Measurements from ENCODE around the gene BLZF1.
"Not testable (repeated sequence)": the region's sequence is repeated elsewhere in the genome, so short reads cannot be mapped to it uniquely, and the experiment has no call there.

Gene BLZF1

DNA sequence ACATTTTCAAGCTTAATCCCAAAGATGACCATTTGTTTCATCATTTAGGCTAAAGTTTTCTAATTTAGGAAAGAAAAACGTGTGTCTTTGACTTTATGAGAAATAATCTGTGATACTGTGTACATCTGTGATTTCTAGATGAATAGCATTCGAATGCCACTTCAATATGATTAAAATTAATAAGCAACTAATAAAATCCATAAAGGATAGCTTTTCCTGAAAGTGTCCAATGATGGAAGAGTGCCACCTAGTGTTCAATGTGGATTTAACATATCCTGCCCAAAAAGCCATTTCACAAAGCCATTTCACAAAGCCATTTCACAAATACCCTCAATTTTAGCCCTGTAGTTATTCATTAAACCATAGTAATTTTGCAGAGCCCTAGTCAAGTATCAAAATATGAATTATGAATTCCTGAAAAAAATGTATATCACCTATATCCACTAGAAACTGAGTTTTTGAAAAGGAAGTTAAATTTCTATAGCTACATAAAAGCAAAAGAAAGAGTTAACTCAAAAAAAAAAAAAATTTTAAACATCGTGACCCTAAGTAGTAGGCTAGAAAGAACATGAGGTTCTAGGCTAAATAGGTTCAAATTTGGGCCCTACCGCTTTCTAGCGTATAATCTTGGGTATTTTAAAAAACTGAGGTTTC is 19.5 kb upstream of the BLZF1 start:
- DNase-seq, result peak; percentile 14

DNA sequence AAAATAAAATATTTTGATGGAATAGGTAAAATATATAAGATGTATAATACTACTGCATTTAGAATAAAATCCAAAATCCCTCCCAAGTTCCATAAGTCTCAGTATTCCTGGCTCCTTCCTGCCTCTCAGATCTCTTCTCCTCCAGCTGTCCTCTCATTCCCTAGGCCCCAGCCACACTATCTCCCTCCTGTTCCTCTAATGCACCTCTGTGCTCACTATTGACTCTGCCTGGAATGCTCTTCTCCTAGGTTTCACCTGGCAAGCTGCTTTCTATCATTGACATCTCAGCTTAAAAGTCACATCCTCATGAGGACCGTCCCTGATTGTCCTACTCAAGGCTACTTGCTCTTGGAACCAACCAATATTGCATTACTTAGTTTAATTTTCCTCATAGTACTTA is 7.6 kb upstream of the BLZF1 start:
- DNase-seq, result no peak

DNA sequence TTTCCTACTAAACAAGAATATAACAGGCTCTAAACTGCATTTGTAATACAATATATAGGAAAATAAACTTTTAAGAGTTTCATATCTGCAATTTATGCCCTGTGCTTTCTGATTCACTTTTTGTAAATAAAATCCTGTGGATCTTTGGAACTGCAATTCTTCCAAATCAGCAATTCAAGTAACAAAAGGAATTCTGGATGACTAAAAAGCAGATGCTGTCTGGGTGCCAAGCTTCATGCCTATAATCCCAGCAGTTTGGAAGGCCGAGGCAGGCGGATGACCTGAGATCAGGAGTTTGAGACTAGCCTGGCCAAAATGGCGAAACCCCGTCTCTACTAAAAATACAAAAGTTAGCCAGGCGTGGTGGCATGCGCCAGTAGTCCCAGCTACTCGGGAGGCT is 6.7 kb upstream of the BLZF1 start:
- DNase-seq, result no peak

DNA sequence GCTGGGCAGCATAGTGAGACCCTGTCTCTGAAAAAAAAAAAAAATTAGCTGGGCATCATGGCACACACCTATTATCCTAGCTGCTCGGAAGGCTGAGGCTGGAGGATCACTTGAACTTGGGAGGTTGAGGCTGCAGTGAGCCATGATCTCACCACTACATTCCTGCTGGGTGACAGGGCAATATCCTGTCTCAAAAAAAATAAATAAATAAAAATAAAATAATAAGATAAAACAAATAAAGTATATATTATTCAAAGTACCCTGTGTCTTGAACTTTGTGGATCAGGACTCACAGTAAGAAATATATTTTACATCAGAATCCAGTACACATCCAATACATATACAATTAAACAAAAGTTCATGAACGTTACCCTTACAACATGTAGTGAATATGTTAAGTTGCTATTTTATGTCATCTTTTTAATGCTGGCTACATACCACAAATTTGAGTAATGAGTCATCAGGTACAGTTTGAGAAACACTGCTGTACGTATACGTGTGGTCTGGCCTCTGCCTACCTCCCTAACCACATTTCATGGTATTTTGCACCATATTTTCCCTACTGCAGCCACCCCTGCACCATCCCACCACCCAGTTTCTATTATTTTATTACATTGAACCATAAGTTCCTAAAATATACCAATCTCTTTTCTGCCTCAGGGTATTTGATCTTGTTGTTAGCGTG is 4.8 kb upstream of the BLZF1 start:
- no peak for DNase-seq

DNA sequence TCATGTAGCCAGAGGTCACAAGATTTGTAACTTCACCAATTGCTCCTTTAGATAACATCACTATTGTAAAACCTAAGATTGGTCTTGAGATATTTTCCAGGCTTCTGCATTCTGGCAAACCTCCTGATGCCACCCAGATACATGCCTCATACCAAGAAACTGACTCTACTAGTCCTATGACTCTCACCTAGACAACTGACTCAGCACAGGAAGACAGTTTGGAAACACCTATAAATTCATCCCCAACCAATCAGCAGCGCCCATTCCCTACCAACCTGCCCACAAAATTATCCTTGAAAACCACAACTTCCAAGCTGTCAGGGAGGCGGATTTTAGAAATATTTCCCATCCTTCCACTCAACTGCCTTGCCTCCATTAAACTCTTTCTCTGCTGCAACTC is 3.0 kb upstream of the BLZF1 start:
- DNase-seq, result no peak

DNA sequence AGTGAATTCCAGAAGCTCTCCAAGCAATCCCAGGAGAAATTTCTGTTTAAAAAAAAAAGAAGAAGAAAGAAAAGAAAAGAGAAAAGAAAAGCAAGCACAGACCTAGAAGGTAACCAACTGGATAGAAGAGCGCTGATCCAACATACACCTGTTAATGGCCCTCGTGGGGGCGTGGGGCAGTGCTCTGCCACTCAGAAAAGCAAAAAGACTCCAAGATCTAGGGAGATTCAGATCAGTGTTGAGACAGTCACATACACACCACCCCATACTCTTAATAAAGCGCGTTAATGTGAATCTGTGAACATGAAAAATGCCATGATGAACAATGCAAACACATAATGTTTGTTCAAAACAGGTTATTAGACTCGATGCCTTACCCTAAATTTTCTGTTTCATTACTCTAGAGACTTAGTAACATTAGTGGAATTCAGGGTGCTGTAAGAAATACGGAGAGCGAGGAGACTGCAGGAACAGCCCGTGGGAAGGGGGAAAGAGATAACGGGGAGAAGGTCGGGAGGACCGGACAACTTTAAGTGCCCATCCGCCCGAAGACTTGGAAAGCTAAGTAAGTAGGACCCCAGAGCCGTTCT is 804 bp upstream of the BLZF1 start:
- DNase-seq, result no peak

DNA sequence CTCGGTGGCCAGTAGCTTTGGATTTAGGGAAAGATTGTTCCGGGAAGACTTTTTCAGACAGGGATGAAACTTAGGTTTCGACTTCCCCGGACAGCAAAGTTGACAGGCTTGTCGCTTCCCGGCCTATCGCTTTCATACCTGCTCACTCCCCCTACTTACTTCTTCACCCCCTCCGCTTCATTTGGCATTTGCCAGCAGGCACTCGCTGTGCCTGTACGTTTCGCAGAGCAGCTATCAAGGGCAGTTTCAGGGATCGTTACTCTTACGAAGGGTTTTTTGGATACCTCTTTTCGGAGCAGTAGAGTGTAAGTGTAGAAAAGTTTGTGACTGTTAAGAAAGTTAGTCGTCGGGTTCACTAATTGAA is 393 bp downstream of the BLZF1 start:
- no peak for DNase-seq

DNA sequence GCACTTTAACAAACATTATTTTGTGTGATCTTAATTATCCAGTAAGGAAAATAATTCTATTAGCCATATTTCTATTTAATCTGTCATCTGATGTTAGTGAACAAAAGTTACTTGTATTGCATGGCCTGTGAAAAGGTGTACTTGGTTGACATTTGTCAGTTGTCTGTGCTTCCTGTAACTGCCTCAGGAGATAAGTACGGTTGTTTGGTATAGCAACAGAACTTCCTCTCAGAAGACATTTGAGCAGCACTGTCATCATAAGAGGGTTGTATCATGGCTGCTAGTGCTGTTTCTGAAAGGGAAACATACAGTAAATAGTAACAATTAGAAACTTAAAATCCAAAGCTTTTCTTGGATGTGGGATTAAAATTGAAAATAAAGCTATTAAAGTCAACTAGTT is 3.4 kb downstream of the BLZF1 start:
- no peak for DNase-seq

DNA sequence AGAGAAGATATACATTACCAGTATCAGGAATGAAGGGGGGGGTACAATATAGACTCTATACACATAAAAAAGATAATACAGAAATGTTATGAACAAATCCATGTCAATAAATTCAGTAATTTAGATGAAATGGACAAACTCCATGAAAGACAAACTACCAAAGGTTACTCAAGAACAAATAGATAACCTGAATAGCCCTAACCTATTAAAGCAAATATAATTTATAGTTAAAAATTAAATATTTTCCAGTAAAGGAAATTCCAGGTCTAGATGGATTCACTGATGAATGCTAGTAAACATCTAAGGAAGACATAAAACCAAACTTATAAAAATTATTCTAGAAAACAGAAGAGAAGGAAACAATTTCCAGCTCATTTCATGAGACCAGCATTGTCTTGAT is 13.2 kb downstream of the BLZF1 start:
- DNase-seq, result no peak

DNA sequence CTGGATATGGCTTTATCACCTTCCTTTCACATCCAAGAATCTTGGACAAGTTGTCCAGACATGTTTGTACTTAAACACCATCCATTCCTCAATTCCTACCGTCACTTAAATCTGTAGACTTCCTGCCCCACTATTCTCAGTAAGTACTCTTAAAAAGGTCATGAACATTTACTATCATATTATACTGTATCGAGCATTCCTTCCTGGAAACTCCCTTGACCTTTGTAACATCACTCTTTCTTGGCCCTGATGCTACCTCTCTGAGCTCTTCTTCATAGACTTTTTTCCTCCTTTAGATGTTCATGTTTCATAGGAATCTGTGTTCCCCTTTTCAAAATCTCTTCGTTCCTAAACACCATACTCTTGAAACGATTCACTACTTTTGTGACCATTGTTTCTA is 15.5 kb downstream of the BLZF1 start:
- DNase-seq, result no peak

DNA sequence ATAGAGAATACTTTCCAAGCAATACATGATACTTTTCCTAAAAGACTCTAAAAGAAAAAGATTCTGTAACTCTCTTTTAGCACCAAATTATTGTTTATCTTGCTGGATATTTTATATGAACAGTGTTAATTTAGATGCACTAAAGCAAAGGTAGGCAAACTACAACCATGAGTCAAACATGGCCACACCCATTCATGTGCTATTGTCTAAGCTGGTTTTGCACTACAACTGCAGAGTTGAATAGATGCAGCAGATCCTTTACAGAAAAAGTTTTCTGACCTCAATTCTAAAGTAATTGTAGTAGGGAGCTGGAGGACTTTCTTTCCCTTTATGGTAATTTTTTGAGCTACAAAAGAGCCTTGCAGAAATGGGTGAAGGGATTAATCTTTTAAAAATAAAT is 19.4 kb downstream of the BLZF1 start:
- DNase-seq, result no peak

DNA sequence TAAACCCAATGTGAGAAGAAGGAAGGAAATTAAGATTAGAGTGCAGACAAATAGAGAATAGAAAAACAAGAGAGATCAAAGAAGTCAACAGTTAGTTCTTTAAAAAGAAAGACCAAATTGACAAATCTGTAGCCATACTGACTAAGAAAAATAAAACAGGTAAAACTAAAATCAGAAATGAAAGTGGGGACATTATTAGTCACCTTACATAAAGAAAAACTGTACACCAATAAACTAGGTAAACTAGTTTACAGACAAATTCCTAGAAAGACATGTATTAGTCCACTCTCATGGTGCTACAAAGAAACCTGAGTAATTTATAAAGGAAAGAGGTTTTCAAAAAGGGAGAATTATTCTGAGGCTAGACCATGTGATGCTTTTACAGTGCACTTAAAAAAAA is 22.3 kb downstream of the BLZF1 start:
- no peak for DNase-seq

DNA sequence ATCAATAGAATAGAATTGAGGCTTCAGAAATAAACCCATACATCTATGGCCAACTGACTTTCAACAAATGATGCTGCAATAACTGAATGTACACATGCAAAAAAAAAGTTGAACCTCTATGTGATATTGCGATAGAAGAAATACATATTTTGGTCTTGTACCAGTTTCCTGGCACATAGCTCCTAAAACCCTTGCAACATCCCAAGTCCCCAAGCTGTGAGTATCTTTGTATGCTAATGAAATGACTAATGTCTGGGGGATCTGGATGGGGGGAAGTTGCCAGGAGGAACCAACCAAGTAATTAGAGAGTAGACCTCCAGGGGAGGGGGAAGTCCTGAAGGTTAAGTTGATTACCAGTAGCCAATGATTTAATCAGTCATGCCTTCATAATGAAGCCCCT is 24.4 kb downstream of the BLZF1 start:
- no peak for DNase-seq

DNA sequence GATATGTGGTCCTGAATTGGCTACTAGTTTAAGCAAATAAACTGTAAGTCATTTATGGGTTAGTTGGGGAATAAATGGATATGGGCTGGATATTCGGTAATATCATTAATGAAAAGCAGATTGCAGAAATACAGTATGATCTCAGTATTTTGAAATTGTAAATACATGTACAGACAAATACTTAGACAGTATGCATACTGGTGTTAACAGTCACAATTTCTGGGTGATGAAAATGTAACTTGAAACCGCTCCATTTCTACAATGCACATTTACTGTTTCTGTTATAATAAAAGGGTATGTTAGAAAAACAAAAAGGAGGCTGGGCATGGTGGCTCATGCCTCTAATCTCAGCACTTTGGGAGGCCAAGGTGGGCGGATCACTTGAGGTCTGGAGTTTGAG is 28.0 kb downstream of the BLZF1 start:
- DNase-seq, result no peak

DNA sequence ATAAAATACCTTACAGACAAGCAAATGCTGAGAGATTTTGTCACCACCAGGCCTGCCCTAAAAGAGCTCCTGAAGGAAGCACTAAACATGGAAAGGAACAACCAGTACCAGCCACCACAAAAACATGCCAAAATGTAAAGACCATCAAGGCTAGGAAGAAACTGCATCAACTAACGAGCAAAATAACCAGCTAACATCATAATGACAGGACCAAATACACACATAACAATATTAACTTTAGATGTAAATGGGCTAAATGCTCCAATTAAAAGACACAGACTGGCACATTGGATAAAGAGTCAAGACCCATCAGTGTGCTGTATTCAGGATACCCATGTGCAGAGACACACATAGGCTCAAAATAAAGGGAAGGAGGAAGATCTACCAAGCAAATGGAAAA is 34.6 kb downstream of the BLZF1 start:
- not testable (repeated sequence) for DNase-seq

DNA sequence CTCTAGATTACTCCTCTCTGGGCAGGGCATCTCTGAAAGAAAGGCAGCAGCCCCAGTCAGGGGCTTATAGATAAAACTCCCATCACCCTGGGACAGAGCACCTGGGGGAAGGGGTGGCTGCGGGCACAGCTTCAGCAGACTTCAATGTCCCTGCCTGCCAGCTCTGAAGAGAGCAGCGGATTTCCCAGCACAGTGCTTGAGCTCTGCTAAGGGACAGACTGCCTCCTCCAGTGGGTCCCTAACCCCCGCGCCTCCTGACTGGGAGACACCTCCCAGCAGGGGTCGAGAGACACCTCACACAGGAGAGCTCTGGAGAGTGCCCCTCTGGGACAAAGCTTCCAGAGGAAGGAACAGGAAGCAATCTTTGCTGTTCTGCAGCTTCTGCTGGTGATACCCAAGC is 40.3 kb downstream of the BLZF1 start:
- not testable (repeated sequence) for DNase-seq

DNA sequence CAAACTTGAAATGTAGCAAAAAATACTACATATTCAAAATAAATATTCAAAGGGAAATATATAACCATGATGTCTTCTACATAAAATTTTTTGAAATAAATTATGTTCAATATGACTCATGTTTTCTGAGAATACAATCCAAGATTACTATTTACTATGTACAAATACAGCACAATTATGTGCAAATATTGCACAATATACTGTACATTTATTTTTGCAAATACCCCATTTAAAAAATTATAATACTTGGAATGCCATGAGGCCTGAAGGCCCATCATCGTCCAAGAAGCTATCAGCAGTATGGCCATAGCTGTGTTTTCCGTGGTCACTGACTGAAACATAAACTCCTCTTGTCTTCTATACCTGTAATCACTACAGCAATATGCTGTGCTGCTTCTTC is 47.0 kb downstream of the BLZF1 start:
- DNase-seq, result no peak

DNA sequence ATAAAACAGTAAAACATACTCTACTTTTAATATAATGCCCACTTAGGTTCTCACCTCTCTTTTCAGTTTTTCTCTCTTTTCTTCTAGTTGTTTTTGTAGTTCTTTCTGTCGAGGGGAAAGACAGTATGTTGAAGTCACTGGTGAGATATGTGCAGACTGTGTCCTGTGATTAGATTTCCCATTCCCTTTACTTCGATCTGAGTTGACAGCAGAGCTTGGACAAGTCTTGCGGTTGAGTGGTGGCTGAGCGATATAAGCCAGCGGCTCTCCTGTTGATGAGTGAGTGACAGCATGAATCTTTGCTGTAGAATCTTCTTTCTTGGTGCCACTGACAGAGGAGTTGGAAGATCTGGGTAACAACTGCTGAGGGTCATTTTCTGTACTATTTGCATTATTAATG is 53.3 kb downstream of the BLZF1 start:
- DNase-seq, result no peak

DNA sequence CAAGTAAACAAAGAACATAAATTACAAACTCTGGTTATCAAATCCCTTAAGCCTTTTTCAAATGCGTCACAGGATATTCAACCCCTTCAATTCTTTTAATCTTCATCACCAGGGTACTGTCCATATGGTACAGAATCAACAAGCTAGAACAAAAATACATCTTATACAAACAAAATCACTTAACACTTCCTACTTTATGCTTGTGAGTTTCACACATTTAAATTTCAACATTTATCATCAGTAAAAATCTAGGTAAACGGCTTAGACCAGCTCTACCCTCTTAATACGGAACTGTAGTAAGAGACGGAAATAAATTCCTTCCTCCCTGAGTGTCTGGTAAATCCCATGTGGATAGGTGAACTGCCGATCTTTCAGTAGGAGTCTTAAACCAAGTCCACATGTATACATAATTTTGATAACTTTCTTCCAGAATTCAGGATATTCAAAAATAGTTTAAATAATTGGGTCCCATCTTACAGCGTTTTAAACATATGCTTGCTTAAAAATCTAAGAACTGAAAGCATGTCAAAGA is 58.2 kb downstream of the BLZF1 start:
- no peak for DNase-seq

DNA sequence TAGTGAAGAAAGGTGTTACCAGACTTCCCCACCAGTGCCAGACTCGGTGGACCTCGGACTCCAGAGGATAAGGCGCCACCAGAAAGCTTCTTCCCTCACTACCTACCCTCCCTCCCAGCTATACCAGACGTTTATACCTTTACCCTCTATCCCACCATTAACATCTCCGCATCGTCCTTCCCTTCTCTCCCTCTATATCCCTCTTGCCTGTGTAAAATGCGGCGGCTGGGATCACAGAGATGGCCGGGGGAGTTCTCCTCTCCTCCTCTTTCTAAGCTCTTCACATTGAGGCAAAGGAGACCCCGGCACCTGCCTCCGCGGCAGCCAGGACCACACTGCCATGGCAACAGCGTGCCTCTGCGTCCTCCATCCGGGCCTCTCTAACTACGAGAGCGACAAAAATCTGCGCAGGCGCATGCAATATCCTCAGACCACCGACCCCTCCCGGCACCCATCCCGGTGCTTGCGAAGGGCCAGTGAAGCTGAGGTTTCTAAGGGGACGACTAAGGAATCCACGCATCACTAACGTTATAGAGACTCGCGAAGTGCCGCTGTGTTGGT is 59.2 kb downstream of the BLZF1 start, which contains the start of gene CCDC181:
Gene CCDC181 (minus strand): TSS at position 394 of the 561 bp plus-strand sequence. CDS start 2,547 bp downstream, outside the sequence.
- DNase-seq, result peak; percentile 75
